NCI-H2196 treated with DMSO at 0.1 percent for 48 hours (cell line): Measurements from ENCODE around the gene PARP2.

ENCODE experiments used
- DNase-seq: peaks from one replicate; lab custom pipeline; 2025; ENCODE audit not compliant: unreplicated experiment; lab: John Stamatoyannopoulos, UW

Gene PARP2

DNA sequence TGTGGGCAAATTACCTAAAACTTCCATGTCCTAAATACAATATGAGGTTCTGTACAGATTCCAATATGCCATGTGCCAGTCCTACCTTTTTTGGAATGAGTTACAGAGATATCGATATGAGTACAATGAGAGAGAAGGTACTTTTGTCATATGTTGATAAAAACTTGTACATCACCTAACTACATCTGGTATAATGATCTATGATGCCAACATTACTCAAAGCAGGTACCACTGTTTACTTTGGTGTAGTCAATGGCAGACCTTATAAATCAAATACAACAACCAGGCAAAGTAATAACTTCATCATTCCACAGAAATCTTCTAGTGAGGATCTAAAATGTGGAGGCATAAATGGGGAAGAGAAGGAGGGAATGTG lies 57.1 kb downstream of the PARP2 start:
- DNase-seq: no peak

DNA sequence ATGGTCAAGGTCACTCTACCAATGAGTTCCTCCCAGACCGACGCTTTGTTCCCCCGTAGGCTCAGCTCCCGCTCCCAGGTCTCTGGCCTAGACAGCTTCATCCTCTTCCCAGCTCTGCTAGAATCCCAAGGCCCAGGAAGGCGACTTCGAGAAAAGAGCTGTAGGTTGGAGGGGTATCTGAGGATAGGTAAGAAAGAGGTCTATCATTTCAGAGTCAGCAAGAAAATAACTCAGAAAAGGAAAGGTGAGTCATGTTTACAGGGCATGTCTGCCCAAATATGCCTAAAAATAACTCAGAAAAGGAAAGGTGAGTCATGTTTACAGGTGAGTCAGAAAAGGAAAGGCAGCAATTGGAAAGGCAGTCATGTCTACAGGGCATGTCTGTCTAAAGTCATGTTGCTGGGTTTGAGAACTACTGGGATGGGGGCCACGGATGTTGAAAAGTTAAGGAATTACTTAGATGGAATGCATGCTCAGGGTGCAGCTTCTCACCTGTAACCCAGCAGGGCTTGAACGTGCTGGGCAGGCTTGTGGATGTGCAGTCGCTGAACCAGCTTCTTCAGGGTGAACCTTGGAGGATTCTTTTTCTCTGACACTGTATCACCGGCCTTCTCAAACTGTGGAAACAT lies 57.6 kb downstream of the PARP2 start:
- DNase-seq: no peak

DNA sequence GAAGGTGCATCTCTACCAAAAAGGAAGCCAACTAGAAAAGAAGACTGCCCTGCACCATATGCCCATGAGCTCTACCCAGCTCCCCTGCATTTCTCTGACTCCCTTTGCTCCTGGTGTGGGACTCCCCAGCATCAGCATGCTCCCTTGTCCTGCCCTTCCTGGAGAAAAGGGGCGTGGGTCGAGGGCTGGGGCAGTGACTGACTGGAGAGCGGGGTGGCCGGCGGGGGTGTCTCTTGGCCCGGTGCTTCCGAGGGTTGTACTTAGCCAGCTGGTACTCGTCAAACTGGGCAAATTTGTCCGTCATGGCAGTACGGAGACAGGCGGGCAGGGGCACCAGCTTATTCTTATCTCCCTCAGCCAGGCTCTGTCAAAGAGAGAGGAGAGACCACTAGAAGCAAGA lies 60.1 kb downstream of the PARP2 start:
- DNase-seq: no peak
